Cardiac fibroblast (primary cell): Measurements from ENCODE around the gene CRELD1.

Experiments used
- DNase-seq, 2 donors: peaks; one replicate each; pipeline versions ENCODE4 v3.0.0 to v3.0.0-alpha.2; 2010; ENCODE audit warnings: low read depth in 2 of 2
- H3K4me3 ChIP-seq, 2 donors: replicated peaks in 1 of 2; 1 replicate in 1 of 2; 2 replicates in 1 of 2; pipeline ENCODE4 v1.5.1; 2011; ENCODE audit warnings: low read depth in 2 of 2, low read length in 2 of 2, mild to moderate bottlenecking in 2 of 2, moderate library complexity in 1 of 2
- TF ChIP-seq, protein P1 (sequence below): IDR thresholded peaks from one replicate; pipeline ENCODE4 v1.5.1; 2011; ENCODE audit warnings: low read depth, mild to moderate bottlenecking, low read length, inconsistent platforms

CRELD1 gene

DNA sequence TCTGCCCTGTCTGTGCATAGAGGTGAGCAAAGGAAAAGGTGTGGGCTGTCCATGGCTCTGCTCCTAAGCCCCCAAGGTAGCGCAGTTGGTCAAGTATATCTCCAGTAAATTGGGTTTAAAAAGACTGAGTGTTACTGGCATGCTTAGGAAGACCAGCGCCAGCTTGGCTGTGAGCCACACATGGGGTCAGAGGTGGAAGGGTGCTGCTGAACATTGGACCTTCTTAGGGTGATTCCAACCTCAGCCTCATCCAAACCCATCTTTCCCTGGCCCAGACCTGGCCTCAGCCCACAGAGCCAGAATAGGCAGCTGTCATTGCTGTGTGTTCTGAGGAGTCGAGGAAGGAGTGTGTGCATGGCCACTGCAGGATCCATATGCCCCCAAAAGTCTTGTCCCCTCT, 25.3 kb upstream of the CRELD1 start:
- H3K4me3 ChIP-seq = no peak overlapping the region
- TF ChIP-seq, protein P1, sequence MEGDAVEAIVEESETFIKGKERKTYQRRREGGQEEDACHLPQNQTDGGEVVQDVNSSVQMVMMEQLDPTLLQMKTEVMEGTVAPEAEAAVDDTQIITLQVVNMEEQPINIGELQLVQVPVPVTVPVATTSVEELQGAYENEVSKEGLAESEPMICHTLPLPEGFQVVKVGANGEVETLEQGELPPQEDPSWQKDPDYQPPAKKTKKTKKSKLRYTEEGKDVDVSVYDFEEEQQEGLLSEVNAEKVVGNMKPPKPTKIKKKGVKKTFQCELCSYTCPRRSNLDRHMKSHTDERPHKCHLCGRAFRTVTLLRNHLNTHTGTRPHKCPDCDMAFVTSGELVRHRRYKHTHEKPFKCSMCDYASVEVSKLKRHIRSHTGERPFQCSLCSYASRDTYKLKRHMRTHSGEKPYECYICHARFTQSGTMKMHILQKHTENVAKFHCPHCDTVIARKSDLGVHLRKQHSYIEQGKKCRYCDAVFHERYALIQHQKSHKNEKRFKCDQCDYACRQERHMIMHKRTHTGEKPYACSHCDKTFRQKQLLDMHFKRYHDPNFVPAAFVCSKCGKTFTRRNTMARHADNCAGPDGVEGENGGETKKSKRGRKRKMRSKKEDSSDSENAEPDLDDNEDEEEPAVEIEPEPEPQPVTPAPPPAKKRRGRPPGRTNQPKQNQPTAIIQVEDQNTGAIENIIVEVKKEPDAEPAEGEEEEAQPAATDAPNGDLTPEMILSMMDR = no peak
- no peak for DNase-seq

DNA sequence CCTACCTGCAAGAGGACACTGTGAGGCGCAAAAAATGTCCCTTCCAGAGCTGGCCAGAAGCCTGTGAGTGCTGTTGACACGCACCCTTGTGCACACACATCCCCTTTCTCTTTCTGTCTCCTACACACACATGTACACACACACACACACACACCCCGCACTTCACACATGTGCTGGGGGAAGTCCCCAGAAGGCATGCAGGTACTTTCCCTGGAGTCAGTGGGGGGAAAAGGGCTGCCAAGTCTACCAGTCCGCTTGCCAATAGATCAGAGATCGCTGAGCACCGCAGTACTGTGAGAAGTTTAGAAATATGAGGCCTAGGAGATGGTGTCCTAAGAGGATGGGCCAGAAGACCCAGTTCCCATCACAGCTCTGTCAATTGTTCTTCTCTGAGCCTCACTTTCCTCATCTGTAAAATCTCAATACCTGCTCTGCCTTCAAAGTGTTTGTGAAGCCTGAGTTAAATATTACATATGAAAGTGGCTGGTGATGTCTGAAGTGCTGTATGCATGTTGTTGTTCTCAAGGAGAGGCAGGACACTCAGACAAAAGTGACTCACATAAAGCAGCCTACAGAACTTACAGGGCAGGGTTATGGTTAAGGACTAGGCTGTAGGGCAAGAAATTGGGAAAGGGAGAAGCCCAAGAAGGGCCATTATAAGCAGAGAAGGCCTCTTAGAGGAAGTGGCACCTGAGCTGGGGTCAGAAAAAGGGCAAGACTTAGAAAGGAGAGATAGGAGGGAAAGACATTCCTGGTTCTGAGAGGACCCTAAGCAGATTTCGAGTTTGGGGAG, 24.2 kb upstream of the CRELD1 start:
- peak in 1 of 2 donors; percentile 33 for DNase-seq
- TF ChIP-seq, protein P1 = no peak
- H3K4me3 ChIP-seq = no peak overlapping the region

DNA sequence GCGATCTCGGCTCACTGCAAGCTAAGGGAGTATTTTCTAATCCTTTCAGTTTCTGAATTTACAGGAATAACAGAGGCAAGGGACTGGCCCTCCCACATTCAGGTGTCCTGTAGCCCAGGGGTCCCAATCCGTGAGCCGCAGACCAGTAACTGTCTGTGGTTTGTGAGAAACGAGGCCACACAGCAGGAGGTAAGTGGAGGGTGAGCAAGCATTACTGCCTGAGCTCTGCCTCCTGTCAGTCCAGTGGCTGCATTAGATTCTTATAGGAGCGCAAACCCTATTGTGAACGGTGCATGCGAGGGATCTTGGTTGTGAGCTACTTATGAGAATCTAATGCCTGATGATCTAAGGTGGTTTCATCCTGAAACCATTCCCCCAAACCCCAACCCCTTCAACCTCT, 21.8 kb upstream of the CRELD1 start:
- DNase-seq = no peak
- TF ChIP-seq, protein P1 = no peak
- no peak overlapping the region for H3K4me3 ChIP-seq

DNA sequence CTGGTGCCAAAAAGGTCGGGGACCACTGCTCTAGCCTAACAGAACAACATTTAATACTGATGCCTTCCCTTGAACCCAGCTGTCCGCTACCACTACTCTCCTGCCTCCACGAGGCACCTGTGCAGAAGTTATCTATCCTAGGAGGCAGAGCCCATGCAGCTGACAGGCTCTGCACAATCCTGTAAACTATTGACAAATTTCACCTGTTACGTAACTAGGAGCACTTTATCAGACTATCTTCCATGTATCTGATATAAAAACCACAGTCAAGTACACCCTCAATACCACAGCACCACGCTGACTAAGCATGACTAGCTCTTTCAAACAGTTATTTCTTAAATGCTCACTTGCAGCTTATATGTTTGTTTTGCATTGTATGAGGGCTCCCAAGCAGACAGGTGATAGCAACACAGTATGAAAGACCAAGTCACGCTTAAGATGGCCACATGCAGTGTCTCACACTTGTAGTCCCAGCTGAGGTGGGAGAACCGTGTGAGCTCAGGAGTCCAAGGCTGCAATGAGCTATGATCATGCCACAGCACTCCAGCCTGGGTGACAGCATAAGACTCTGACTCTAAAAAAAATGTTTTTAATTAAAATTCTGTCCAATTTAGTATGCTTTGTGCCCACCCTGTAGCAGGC, 21.2 kb upstream of the CRELD1 start:
- DNase-seq = peak in 1 of 2 donors; percentile 70
- no peak overlapping the region for H3K4me3 ChIP-seq
- TF ChIP-seq, protein P1 = no peak

DNA sequence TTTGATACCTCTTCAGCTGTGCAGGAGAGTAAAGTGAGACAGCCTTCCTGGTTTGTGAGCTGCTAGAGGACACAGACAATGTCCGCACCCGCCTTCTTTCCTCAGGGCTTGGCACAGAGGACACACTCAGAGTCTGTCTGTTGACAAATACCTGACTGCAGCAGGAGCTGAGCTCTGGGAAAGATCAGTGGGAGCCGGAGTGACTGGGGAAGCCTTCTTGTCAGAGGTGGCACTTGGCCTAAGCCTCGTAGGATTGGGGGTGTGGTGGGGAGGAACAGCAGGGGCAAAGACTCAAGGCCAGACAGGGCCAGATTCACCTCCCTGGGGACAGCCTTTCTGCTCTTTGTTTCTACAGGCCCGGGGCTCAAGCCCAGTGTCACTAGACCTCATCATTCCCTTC, 20.0 kb upstream of the CRELD1 start:
- DNase-seq = no peak

DNA sequence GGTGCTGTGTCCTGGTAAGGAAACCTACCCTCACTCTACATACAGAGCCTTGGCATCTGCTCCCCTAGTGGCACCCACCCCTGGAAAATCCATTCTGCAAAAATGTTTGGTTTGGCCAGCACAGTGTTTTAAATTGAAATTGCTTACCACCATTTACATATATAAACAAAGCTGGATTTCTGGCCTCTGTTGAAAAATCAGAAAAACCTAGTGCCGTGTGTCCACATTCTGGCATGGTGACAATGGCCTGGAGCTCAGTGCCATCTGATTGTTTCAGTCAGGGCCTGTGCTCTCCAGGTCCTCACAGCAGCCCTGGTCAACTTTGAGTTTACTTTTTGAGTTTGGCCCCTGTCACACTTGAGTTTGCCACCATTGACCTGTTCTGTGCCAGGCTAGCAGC, 19.6 kb upstream of the CRELD1 start:
- DNase-seq = no peak
- TF ChIP-seq, protein P1 = no peak
- H3K4me3 ChIP-seq = no peak overlapping the region

More for the DNA sequence above, 20.0 kb upstream of the CRELD1 start:
- TF ChIP-seq, protein P1 = no peak
- H3K4me3 ChIP-seq = no peak overlapping the region
